PC-3 (cell line): ENCODE results near the gene DNPH1. TPM values are rescaled to one million over a fixed set of nuclear protein-coding genes. Genes with fewer than 3 reads are reported as not detected.

Experiments used
- ATAC-seq: fragments of 200-7000 bp; cut with Tn5 transposase; 2 replicates; pipeline ENCODE4 v1.9.1; 2020; ENCODE audit warnings: mild to moderate bottlenecking, moderate library complexity
- BruUV-seq: library from RNA; stranded (reverse); fragments of 400-500 nt; replicated peaks from 2 replicates; lab custom pipeline; 2021; lab: Mats Ljungman, UMichigan
- CTCF ChIA-PET: fragments of 300-600 bp; sonication (Branson Sonifier 250); formaldehyde crosslinking; loops from one replicate; lab custom pipeline; 2022; ENCODE audit warnings: antibody characterized with exemption; lab: Charles Lee
- POLR2A ChIA-PET: fragments of 300-600 bp; sonication (Branson Sonifier 250); formaldehyde crosslinking; loops from one replicate; lab custom pipeline; 2022; ENCODE audit warnings: antibody characterized with exemption; ENCODE audit not compliant: unreplicated experiment; lab: Charles Lee
- DNase-seq: peaks from one replicate; pipeline ENCODE4 v3.0.0-alpha.2; 2015
- H2AFZ ChIP-seq: fragments of 300-600 bp; sonication (generic); 2 replicates; pipeline ENCODE4 v1.6.0; 2016; ENCODE audit warnings: antibody characterized with exemption, low read length
- H3F3A ChIP-seq: fragments of 300-600 bp; sonication (generic); one replicate; pipeline ENCODE4 v1.6.0; 2017; ENCODE audit warnings: antibody characterized with exemption, low read length, control low read depth, mild to moderate bottlenecking; ENCODE audit not compliant: unreplicated experiment
- H3K27ac ChIP-seq: fragments of 300-600 bp; sonication (generic); 2 replicates; pipeline ENCODE4 v1.5.1; 2016; ENCODE audit warnings: mild to moderate bottlenecking, low read length
- H3K27me3 ChIP-seq: fragments of 300-600 bp; sonication (generic); 2 replicates; pipeline ENCODE4 v1.6.1; 2016; ENCODE audit warnings: low read length, mixed read lengths
- H3K36me3 ChIP-seq: fragments of 300-600 bp; sonication (generic); 2 replicates; pipeline ENCODE4 v1.6.1; 2016; ENCODE audit warnings: low read depth, mixed run types, low read length, mixed read lengths
- H3K4me1 ChIP-seq: fragments of 300-600 bp; sonication (generic); 2 replicates; pipeline ENCODE4 v1.5.1; 2016; ENCODE audit warnings: low read length; ENCODE audit not compliant: insufficient read depth
- H3K4me2 ChIP-seq: fragments of 300-600 bp; sonication (generic); 2 replicates; pipeline ENCODE4 v1.6.0; 2016; ENCODE audit warnings: low read length
- H3K4me3 ChIP-seq: fragments of 300-600 bp; sonication (generic); 2 replicates; pipeline ENCODE4 v1.5.1; 2016; ENCODE audit warnings: mild to moderate bottlenecking, low read length, mixed read lengths
- H3K79me2 ChIP-seq: fragments of 300-600 bp; sonication (generic); 2 replicates; pipeline ENCODE4 v1.6.1; 2017; ENCODE audit warnings: low read length, mixed read lengths
- H3K9ac ChIP-seq: fragments of 300-600 bp; sonication (generic); 2 replicates; pipeline ENCODE4 v1.6.0; 2016; ENCODE audit warnings: mild to moderate bottlenecking, low read length
- H3K9me2 ChIP-seq: fragments of 300-600 bp; sonication (generic); replicated peaks from 2 replicates; pipeline ENCODE4 v1.6.1; 2016; ENCODE audit warnings: mixed run types, low read length, mixed read lengths
- H3K9me3 ChIP-seq: fragments of 300-600 bp; sonication (generic); 2 replicates; pipeline ENCODE4 v1.6.1; 2016; ENCODE audit warnings: low read length, mixed read lengths
- H4K20me1 ChIP-seq: fragments of 300-600 bp; sonication (generic); 2 replicates; pipeline ENCODE4 v1.6.1; 2016; ENCODE audit warnings: low read length, mixed read lengths
- EZH2 ChIP-seq: fragments of 300-600 bp; sonication (generic); IDR thresholded peaks from one replicate; pipeline ENCODE4 v1.6.1; 2017; ENCODE audit warnings: antibody characterized with exemption, mild to moderate bottlenecking, low read length; ENCODE audit not compliant: unreplicated experiment
- EZH2phosphoT487 ChIP-seq: fragments of 300-600 bp; sonication (generic); IDR thresholded peaks from 2 replicates; pipeline ENCODE4 v1.6.1; 2018; ENCODE audit warnings: mild to moderate bottlenecking, antibody characterized with exemption, low read length, borderline replicate concordance
- intact Hi-C: fragments of 100-400 bp; cut with micrococcal nuclease; formaldehyde crosslinking; loops from 2 replicates; pipeline ENCODE4 v1.9.0; 2023
- total RNA-seq: library from RNA; depleted of rRNA; stranded (reverse); fragments of >200 nt; gene quantifications from 2 replicates; pipeline ENCODE4 v1.2.3, GENCODE V29; 2014
- TF ChIP-seq, protein P1 (sequence below): fragments of 300-600 bp; sonication (generic); conservative IDR thresholded peaks from 2 replicates; pipeline ENCODE4 v1.5.1; 2017; ENCODE audit warnings: antibody characterized with exemption, low read depth, mild to moderate bottlenecking, low read length

Gene DNPH1
- total RNA-seq, 1 experiment from 2014 or later: 128 TPM

DNA sequence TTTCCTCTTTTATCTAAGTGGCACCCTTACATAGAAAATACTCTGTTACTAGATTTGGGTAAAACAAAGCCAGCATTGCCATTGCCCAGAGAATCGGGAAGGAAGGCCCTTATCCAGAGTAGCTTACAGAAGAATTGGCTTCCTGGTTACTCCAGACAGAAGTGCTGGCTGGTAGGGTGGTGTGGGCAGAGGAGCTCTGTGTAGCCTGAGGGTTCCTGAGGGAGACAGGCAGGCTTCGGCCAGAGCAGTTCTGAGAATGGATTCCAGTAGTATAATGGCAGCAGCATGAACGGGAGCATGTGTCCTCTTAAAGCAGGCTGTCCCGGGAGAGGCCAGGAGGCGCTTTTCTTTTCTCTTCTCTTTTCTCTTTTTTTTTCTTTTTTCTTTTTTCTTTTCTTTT lies 35.4 kb downstream of the DNPH1 start:
- ATAC-seq (no peak), DNase-seq (no peak)
- Histone ChIP-seq H3K27me3 (no peaks in the 10 kb centered on the region), H3K9me3 (no peaks in the 10 kb centered on the region), H3F3A (no peaks in the 10 kb centered on the region), H3K9me2 (no peaks in the 10 kb centered on the region), H3K27ac (no peak overlapping the region), H4K20me1 (no peaks in the 10 kb centered on the region), H3K79me2 (no peaks in the 10 kb centered on the region), H3K4me3 (no peak overlapping the region), H2AFZ (no peak overlapping the region), H3K36me3 (peaks cover 3% of the 10 kb centered on the region), H3K9ac (no peak overlapping the region), H3K4me1 (no peaks in the 10 kb centered on the region), H3K4me2 (no peak overlapping the region)
- BruUV-seq: no TSS peak
- intact Hi-C loops: no loop called here
- CTCF ChIA-PET: no interaction called here
- POLR2A ChIA-PET: no interaction called here
- no peak for TF ChIP-seq EZH2
- TF ChIP-seq EZH2phosphoT487: no peak
- TF ChIP-seq, protein P1, sequence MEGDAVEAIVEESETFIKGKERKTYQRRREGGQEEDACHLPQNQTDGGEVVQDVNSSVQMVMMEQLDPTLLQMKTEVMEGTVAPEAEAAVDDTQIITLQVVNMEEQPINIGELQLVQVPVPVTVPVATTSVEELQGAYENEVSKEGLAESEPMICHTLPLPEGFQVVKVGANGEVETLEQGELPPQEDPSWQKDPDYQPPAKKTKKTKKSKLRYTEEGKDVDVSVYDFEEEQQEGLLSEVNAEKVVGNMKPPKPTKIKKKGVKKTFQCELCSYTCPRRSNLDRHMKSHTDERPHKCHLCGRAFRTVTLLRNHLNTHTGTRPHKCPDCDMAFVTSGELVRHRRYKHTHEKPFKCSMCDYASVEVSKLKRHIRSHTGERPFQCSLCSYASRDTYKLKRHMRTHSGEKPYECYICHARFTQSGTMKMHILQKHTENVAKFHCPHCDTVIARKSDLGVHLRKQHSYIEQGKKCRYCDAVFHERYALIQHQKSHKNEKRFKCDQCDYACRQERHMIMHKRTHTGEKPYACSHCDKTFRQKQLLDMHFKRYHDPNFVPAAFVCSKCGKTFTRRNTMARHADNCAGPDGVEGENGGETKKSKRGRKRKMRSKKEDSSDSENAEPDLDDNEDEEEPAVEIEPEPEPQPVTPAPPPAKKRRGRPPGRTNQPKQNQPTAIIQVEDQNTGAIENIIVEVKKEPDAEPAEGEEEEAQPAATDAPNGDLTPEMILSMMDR: no peak

DNA sequence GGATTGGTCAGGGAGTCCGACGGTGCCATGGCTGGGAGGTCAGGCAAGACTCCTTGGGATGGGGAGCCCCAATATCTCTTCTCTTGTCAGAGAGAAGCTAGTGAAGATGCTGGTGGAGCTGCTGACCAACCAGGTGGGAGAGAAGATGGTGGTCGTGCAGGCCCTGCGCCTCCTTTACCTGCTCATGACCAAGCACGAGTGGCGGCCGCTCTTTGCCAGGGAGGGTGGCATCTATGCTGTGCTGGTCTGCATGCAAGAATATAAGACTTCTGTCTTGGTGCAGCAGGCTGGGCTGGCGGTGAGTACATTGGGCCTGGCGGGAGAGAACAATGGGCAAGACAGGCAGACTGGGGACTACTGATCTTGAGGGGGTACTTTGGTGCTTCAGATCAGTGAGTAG lies 36.4 kb downstream of the DNPH1 start:
- no peaks in the 10 kb centered on the region for H3K79me2 ChIP-seq
- POLR2A ChIA-PET: no interaction called here

DNA sequence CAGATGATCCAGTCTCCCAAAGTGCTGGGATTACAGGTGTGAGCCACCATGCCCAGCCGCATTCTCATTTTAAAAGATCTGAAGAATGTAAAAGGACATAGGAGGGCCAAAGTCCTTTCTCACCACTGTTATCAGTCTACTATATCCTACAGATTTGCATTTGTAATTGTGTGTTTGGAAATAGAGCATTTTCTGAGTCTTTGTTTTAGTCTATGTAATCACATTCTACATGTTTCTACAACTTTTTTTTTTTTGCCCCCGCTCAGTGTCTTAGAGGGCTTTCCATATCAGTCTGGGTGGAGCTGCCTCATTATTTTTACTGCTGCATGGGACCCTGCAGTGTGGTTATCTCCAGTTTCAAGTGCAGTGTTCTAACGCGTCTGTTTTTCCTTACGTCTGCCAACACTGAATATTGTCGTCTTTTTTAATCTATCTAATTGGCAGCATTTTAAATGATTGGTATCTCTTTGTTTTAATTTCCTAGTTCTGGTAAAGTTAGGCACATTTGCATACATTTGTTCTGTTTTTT lies 39.4 kb downstream of the DNPH1 start:
- no peak overlapping the region for H2AFZ ChIP-seq
- POLR2A ChIA-PET: no interaction called here
- intact Hi-C loops: no loop called here
- ATAC-seq (no peak), DNase-seq (no peak)
- no peaks in the 10 kb centered on the region; the same call in 1 of the 2 replicates for H3K36me3 ChIP-seq
- TF ChIP-seq EZH2 (no peak), EZH2phosphoT487 (no peak)
- TF ChIP-seq, protein P1: no peak
- H3K9ac ChIP-seq: no peak overlapping the region
- no TSS peak for BruUV-seq
- CTCF ChIA-PET: no interaction called here
- H3K4me1 ChIP-seq: no peaks in the 10 kb centered on the region
- H4K20me1 ChIP-seq: no peaks in the 10 kb centered on the region
- no peak overlapping the region for H3K27ac ChIP-seq
- H3K9me3 ChIP-seq: no peaks in the 10 kb centered on the region
- no peaks in the 10 kb centered on the region for H3K79me2 ChIP-seq
- H3K4me2 ChIP-seq: no peak overlapping the region
- no peaks in the 10 kb centered on the region for H3K27me3 ChIP-seq
- no peaks in the 10 kb centered on the region for H3F3A ChIP-seq
- no peak overlapping the region for H3K4me3 ChIP-seq
- no peaks in the 10 kb centered on the region for H3K9me2 ChIP-seq

More for the DNA sequence above, 36.4 kb downstream of the DNPH1 start:
- intact Hi-C loops: no loop called here
- CTCF ChIA-PET: no interaction called here
- Histone ChIP-seq H4K20me1 (no peaks in the 10 kb centered on the region), H3K9ac (no peak overlapping the region), H2AFZ (no peak overlapping the region), H3K9me3 (no peaks in the 10 kb centered on the region), H3K4me1 (no peaks in the 10 kb centered on the region), H3K4me3 (no peak overlapping the region), H3F3A (no peaks in the 10 kb centered on the region), H3K36me3 (no peaks in the 10 kb centered on the region; the same call in none of the 2 replicates), H3K27ac (no peak overlapping the region), H3K9me2 (no peaks in the 10 kb centered on the region), H3K27me3 (no peaks in the 10 kb centered on the region), H3K4me2 (no peak overlapping the region)
- DNase-seq (no peak), ATAC-seq (no peak)
- no peak for TF ChIP-seq EZH2phosphoT487
- TF ChIP-seq EZH2: no peak
- TF ChIP-seq, protein P1: no peak
- BruUV-seq: no TSS peak
